GM21390 (cell line): ENCODE data around the gene CEP78.
A peak's percentile ranks its signal among the peaks of the same experiment; 100 is the strongest.
"Not testable (repeated sequence)": the region's sequence is repeated elsewhere in the genome, so short reads cannot be mapped to it uniquely, and the experiment has no call there.

ENCODE experiments used
- ATAC-seq: cut with Tn5 transposase; IDR thresholded peaks from one replicate; pipeline ENCODE4 v1.9.1; 2021; ENCODE audit not compliant: unreplicated experiment

The CEP78 gene

DNA sequence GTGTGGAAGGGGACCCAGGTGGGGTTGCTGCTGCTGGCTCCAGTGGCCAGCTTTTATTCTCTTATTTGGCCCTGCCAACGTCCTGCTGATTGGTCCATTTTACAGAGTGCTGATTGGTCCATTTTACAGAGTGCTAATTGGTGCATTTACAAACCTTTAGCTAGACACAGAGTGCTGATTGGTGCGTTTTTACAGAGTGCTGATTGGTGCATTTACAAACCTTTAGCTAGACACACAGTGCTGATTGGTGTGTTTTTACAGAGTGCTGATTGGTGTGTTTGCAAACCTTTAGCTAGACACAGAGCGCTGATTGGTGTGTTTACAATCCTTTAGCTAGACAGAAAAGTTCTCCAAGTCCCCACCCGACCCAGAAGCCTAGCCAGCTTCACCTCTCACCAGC lies 48.3 kb downstream of the CEP78 start:
- ATAC-seq: not testable (repeated sequence)

DNA sequence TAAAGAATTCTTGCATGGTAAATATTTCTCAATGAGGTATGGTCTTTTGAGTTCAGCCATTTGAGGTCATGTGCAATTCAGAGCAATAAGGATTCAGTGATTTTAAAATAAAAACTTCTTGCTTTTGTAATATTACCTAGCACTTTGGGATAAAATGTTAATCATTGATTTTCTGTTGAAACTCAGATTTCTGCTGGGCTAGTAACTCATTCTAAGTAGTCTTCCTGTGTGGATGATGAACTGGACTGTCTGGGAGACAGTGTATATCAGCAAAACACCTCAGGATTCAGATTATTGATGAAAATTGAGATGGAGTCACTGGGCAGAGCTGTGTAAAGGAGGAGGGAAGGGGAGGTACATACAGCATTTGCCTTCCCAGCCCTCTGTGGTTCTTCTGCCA lies 50.2 kb downstream of the CEP78 start:
- ATAC-seq: no peak

DNA sequence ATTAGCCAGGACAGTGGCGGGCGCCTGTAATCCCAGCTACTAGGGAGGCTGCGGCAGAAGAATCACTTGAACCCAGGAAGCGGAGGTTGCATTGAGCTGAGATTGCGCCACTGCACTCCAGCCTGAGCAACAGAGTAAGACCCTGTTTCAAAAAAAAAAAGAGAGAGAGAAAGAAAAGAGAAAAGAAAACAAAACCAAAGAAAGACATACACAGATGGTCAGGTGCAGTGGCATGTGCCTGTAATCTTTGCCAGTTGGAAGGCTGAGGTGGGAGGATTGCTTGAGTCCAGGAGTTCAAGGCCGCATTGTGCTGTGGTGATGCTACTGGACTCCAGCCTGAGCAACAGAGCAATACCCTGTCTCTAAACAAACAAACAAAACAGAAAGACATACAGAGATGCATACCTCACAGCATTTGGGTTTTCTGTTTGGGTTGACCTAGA lies 51.1 kb downstream of the CEP78 start:
- ATAC-seq: no peak

DNA sequence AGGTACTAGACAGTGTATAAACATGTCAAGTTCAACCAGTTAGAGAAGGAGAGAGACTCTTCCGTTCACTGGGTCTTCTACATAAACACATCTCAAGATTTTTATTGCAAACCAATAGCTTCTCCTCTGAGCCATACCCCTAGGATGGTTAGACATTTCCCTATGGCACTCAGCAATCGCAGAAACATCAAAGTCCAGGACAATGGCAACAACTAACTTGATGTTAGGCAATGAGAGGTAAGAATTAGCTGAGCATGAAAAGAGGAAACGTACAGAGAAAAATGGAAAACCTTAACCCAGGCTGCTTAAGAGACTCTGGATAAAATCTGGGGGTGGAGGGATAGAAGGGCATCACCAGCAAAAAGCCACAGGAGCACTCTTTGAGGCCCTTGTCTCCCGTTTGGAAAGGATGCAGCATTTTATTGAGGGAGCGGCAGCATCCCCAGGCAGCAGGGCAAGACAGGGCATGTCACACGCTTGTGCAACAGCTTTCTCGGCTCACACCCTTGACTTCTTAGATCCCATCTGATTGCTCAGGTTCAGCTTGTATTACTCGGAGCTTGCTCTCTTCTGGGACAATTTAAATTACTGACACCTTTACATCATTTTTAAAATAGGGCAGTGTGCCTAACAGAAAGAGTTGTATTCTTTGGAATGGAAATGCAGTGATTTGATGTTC lies 52.5 kb downstream of the CEP78 start:
- ATAC-seq: no peak

DNA sequence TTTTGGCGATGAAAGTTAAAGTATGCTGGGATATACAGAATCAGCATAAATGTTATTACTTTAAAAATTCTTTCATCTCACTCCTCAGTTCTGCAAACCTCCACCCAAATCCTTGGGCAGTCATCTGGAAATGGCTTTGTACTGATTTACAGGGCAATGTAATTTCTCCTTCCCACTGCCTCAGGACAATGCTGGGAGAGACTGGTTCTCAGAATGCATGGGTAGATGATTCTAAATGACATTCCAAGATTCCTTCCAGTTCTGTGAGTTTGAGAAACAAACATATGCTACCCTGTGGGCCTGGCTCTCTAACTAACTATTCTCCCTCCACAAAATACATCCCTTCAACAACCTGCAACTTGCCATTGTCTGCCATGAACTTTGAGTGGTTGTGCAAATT lies 53.6 kb downstream of the CEP78 start:
- no peak for ATAC-seq

DNA sequence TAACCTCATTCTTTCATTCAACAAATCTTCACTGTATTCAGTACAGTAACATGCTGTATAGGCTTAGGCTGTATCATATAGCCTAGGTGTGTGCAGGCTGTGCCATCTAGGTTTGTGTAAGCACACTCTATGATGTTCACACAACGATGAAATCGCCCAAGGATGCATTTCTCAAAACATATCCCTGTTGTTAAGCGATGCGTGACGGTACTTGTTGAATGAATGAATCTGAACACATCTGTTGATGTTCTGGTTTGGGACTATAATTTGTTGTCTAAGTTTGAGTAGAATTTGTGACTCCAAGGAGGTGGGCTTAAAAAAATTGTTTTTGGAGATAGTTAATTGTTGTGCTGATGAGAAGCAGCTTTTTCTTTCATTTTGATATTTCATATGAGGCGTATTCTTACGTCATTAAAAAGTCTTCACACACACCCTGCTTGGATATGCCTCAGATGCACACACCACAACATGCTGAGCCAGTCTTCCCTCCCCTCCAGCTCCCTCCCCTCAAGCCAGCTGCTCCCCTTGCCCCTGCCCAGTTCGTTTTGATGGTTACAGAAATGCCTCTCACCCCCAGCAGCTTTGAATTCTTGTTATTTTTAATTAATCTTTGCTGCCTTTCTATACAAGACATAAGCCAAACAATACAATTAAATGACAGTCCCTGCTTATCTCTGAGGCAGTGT lies 55.5 kb downstream of the CEP78 start:
- ATAC-seq: no peak

DNA sequence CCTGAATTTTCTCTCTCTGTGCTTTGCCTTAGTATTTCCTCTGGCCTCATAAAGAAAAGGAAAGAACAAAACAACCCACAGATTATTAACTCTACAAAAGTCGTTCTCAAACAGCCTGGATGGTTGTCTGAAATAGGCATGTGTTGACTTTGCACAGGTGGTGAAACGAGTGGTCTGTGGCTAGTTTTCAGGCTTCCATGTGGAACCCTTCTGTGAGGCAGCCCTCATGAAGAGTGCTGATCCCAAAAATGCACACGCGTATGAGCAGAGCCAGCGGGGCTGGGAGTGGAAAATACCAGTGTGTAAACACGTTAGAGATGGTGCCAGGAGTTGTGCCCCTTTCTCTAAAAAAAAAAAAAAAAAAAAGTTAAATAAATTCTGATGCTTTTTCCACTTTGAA lies 56.2 kb downstream of the CEP78 start:
- ATAC-seq: no peak

DNA sequence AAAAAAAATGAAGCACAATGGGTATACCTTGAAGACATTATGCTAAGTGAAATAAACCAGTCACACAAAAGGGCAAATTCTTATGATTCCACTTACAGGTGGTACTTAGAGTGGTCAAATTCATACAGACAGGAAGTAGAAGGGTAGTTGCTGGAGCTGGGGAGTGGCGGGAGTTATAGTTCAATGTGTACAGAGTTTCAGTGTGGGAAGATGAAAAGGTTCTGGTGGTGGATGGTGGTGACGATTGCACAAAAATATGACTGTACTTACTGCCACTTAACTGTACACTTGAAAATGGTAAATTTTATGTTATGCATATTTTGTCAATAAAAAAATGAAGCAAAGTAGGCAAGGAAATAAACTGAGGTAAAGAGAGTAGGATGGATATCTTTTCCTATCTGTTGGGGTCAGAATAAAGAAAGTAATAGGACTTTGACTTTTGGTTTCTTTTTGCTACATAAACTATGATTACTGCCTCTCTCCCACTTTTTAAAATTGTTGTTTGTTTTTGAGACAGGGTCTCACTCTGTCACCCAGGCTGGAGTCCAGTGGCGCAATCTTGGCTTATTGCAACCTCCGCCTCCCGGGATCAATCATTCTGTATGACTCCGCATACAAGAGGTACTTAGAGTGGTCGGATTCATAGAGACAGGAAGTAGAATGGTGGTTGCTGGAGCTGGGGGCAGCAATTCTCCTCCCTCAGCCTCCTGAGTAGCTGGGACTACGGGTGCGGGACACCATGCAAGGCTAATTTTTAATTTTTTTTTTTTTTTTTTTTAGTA lies 57.0 kb downstream of the CEP78 start:
- ATAC-seq: no peak

DNA sequence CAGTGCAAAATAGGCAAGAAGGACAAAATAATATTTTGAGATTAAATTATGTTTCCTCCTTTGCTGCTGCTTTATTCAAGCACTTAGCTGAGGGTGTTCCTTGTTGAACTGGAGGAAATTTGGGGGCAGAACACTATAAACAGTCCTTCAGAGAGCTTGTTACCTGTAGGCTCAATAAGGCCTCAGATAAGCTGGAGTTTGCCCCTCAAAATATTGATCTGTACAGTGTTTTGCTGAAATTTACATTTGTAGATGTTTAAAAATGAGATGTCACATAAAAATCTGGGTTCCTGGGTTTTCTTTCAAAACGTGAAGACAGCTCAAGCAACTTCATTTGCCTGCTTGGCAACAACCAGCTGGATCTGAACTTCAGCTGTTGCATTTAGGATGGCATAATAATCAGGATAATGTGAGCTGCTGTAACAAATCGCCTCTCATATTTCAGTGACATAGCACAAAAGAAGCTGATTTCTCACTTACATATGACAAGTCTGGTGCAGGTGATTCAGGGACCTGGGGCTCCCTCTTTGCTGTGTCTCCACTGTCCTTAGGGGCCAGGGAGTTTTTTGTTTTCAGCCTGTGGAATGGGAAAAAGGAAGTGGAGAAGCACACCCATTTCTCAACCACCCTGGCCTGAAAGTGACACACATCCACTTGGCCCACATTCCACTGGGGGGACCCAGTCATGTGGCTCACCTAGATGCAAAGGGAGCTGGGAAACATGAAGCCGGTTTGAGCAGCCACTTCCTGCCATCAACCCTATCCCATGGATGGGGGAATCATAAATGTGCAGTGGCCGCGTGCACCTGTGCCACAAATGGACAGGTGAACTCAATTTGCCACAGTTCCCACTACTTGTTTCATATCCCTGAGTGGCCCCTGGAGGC lies 58.7 kb downstream of the CEP78 start:
- no peak for ATAC-seq

DNA sequence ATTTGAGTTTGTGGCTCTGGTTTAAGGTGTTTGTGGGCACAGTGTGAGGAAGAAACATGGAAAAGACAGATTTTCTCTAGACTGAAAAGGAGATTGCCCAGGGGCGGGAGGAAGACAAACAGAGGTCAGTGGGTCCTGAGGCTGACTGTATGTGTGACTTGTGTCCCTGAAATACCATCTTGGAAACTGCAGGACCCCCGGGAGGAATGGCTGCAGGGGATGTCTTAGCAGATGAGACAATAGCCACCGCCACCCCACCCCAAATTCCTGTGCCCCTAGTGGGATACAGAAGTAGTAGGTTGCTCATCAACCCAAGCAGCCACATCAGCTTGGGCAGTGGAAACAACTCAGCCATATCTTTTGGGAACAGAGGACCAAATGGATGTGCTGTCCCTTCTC lies 59.3 kb downstream of the CEP78 start:
- no peak for ATAC-seq

DNA sequence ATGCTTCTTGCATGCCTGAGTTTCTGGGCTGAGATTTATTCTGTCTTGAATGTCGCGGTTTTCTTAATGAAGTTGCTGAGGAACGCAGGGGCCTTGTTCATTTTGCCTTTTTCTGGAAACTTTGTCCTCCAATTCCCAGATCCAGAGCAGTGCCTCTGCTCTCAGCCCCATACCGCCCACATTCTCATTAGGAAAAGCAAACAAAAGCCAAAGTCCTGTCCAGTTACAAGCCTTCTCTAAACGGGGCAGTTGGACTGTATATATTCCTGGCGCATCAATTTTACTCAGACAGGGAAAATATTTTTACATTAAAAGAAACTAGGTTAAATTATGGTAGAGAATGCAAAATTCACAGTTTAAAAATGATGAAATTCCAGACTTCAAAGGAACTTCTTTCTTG lies 59.9 kb downstream of the CEP78 start:
- ATAC-seq: no peak

DNA sequence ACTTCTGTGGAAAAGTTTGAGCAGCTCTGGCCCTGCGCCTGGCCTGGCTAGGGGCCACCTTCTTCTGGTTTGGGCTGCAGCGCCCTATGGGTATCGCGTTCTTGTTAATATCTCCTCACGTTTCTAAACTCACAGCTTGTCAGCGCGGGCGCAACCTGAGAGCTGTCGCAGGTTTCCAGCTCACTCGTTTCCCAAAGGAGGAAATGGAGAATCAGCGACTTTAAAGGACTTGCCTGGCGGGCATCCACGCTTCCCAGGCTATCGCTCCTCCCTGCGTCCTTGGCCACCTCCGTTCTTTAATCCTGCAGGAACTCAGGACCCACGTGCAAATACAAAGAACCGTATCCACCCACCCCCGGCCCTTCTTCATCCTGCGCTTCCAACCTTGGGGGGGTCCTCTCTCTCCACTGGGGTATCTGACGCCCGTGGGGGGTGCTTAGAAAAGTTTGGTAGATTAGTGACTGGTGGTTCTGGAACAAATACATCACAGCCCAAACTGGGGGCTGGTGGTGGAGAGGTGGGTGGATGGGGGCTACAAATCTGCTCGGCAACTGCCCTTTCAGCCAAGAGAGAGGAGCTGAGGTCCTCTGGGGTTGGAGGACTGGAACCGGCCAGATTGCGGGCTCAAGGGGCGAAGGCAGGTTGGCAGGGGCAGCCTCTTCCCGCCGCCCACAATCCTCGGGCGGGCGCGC lies 60.5 kb downstream of the CEP78 start:
- ATAC-seq: no peak

DNA sequence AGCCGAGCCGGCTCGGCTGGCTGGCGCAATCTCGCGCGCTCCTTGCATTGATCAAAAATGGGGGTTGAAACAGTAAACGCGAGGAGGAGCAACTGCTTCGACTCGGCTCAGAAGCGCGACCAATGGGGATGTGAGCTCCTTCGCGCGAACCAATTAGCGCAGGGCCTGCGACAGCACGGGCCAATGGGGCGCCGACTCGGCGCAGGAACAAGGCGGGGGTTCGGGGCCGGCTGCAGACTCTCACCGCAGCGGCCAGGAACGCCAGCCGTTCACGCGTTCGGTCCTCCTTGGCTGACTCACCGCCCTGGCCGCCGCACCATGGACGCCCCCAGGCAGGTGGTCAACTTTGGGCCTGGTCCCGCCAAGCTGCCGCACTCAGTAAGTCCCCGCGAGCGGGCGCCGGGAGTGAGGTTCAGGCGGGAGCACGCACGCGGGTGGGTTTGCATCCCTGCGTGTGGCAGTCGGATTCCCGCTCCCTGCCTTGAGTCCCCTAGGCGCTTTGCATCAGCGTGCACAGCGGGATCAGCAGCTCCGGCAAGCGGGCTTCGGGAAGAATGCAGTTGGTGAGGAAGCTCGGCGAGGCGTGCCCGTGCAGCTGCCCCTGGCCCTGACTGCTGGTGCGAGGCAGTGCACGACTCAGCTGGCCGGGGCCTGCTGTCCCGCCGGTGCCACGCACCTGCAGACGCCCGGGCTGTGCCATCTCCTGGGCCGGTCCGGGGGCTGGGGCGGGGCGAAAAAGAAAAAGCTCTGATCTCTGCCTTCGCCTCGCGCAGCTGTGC lies 61.2 kb downstream of the CEP78 start, which contains the start of gene PSAT1:
Gene PSAT1 (plus strand): TSS at position 233 of the 779 bp plus-strand sequence. CDS start 86 bp downstream, at position 319.
- peak; percentile 97 for ATAC-seq

DNA sequence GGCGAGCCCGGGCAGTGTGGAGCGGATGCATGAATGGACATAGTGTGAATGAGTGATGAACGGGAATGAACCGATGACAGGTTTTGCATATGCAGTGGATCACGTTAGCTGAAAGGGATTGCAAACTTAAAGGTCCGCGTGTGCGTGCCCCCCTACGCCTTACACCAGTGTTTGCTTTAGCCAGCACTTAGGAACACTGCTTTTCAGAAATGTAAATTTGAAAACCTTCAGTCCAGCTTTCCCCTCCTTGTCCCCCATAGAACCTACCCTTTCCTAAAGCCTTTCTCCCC lies 61.7 kb downstream of the CEP78 start:
- peak; percentile 45 for ATAC-seq

DNA sequence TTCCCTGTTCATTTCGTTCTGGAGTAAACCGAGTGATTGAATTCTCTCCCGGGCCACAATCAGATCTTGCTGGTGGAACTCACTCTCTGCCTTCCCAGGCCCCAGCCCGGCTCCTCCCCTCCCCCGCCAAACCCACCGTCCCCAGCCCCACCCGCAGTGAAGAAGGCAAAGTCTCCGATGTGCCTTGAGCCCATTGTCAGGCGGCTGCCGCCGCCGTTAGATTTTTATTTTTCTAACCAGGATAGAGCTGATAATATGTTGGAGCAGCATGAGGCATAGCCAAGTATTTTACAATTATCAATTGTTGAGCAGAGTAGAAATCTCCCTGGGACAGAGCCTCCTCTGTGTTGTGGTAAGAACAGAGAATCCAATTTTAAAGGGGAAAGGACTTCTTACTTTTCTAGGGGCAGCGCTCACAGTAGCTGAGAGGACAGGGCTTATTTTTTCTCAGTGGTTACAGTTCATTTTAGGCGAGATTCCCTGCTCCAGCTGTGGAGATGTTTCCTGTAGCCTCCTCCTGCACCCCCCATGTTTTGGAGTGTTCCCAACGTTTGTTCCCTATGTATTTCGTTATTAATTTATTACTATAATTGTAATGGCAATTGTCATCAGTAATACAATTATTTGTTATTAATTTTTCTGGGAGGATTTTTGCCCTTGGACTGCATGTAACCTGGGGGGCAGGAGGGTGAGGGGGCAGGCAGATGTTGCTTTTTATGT lies 62.3 kb downstream of the CEP78 start:
- ATAC-seq: no peak

DNA sequence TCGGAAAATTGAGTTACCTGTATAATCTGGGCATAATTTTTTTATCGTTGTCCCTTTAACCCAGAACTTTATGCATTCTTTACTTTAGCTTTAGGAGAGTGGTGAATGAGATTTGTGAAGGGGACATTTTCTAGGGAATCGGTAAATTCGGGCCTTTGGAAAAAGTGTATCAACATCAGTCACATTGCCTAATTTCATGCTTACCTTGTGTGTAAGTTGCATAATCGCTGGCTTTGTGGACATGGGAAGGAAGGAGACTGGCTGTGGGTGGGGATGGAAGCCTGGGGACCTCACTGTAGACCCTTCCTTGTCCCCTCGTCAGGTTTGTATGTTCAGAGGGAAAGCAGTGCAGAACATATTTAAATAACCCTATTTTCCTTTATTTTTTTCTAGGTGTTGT lies 64.3 kb downstream of the CEP78 start:
- ATAC-seq: no peak

DNA sequence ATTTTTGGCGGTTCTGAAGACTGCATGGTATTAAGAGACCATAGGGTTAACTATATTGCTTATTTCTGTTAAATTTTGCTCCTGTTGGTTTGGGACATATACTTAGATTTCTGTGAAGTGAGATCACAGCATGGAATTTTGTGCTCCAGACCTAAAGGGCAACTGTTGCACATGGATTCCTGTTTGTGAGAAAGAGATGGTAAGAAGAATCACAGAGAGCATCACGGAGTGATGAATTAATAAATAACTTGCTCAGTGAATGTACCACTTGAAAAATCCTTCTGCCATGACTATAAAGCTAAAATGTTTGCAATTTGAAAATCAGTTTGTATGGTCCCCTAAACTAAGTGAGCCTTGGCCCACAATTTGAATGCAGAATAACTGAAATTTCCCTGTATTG lies 65.6 kb downstream of the CEP78 start:
- no peak for ATAC-seq

DNA sequence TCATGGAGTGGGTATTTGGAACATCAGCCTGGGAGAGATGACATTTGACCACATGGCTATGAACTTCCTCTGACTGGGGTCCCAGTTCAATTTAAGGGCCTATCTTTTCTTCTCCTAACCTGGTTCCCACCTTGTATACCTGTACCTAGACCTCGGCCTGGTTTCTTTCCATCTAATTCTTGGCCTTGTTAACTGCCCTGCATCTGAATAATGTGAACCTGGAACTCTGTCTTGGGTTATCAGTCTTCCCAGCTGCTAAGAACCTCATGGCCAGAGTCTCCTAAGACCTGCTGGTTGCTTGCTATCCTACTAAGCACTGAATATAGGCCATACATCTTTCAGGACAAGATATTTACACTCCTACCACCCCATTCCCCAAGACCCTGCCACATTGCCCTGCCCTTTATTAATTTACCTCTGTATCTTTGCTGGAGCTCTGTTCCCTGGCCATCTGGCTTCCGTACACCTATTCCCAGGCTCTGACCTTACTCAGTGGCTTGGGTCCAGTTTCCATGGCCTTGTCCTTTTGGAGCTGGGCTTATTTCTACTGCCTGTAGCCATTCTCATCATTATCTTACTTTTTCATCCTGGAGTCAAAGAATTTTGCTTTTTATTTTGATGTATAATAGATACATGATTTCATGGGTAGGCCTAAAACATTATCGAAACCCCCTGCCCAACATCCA lies 67.6 kb downstream of the CEP78 start:
- no peak for ATAC-seq

DNA sequence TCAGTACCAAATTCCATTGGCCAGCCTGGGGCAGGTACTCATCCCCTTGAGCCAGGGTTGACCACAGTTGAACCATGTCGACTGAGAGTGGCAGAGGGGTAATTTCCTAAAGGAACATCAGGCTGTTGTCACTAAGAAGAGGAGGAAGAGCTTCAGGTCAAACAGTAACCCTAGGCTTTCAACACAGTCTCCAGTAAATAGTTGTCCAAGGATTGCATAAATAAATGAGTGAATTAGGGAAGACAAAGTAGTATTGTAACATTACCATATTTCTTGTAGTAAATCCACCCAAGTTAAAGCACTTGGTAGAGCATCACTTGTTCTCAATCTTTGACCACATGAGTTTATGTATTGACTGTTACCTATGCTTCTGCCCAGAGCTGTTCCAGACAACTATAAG lies 68.5 kb downstream of the CEP78 start:
- no peak for ATAC-seq
